ENCODE data around the gene MSANTD1.
A peak's percentile ranks its signal among the peaks of the same experiment; 100 is the strongest.

The MSANTD1 gene

GRCh38 chr4:3248811-3249661 lies at the start of gene MSANTD1:
TSS of gene MSANTD1 (plus strand) at chr4:3249159. CDS start at chr4:3249223, 64 bp downstream.
- DNase-seq = no peak

GRCh38 chr4:3199653-3200422 lies 49.1 kb upstream of the MSANTD1 start:
- DNase-seq = no peak

GRCh38 chr4:3200423-3201090 lies 48.4 kb upstream of the MSANTD1 start:
- no peak for DNase-seq

- peak; percentile 73 for DNase-seq
Observed at GRCh38 chr4:3201718-3202702, 46.9 kb upstream of the MSANTD1 start.

- peak; percentile 59 to 62 for DNase-seq
Observed at GRCh38 chr4:3202836-3203820, 45.8 kb upstream of the MSANTD1 start.

GRCh38 chr4:3203971-3204431 lies 45.0 kb upstream of the MSANTD1 start:
- no peak for DNase-seq

- no peak for DNase-seq
Observed at GRCh38 chr4:3205995-3206394, 43.0 kb upstream of the MSANTD1 start.

GRCh38 chr4:3206439-3207100 lies 42.4 kb upstream of the MSANTD1 start:
- no peak for DNase-seq

- DNase-seq = no peak
Observed at GRCh38 chr4:3207531-3208037, 41.4 kb upstream of the MSANTD1 start.

GRCh38 chr4:3208826-3209225 lies 40.1 kb upstream of the MSANTD1 start:
- no peak for DNase-seq

- no peak for DNase-seq
Observed at GRCh38 chr4:3209551-3210325, 39.2 kb upstream of the MSANTD1 start.

GRCh38 chr4:3210467-3210866 lies 38.5 kb upstream of the MSANTD1 start:
- DNase-seq = no peak

- DNase-seq = no peak
Observed at GRCh38 chr4:3211866-3212265, 37.1 kb upstream of the MSANTD1 start.

- DNase-seq = no peak
Observed at GRCh38 chr4:3212391-3213105, 36.4 kb upstream of the MSANTD1 start.

GRCh38 chr4:3213106-3213425 lies 35.9 kb upstream of the MSANTD1 start:
- no peak for DNase-seq

GRCh38 chr4:3213661-3214250 lies 35.2 kb upstream of the MSANTD1 start:
- no peak for DNase-seq

- DNase-seq = no peak
Observed at GRCh38 chr4:3215256-3215655, 33.7 kb upstream of the MSANTD1 start.

GRCh38 chr4:3215733-3216132 lies 33.2 kb upstream of the MSANTD1 start:
- DNase-seq = no peak

Data from activated T-cell treated with anti-CD3 and anti-CD28 coated beads, Interleukin-2, amount 50 U/mL, for 48 hours (primary cell).